Measurements from ENCODE around the gene ATOSA. TPM values are rescaled to one million over a fixed set of nuclear protein-coding genes. Genes with fewer than 3 reads are reported as not detected.

The ATOSA gene
- total and polyA plus RNA-seq, 2 of the 8 experiments (the other 6 are each of a cell fraction or from before 2014, with no cell fraction given): 4.6 to 7.9 TPM

DNA sequence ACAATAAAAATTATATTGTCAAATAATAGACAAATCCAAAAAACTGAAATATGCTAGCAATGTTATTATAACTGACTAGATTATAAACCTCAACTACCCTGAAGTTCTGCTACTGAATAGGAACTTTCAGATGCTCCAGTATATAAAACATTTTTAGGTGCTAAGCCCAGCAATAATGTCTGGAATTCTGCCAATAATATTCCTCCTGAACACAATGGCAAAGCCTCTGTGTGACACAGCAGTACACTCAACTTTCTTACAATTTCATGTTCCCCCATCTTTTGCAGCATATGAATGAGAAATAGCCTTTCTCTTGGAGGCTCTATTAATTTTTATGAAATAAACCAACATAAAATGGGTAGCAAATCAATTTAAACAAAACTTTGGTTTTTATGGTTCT is 29.5 kb downstream of the ATOSA start:
- H3K4me1 ChIP-seq (replicated peaks in 1 of 4; ENCODE audit: control insufficient read depth in 3 of 4, insufficient read depth in 4 of 4, low read length in 3 of 4): peaks cover 0 to 2% (median 1%) of the 10 kb centered on the region in 4 experiments; a peak in 1 of 7 replicates
- H3K79me1 ChIP-seq (ENCODE audit: low read depth, low read length): no peaks in the 10 kb centered on the region
- H3K14ac ChIP-seq (ENCODE audit: insufficient read length): no peak overlapping the region
- H4K20me1 ChIP-seq (replicated peaks in 1 of 2; ENCODE audit: control insufficient read depth in 1 of 2, insufficient read depth in 2 of 2, low read length in 2 of 2): no peaks in the 10 kb centered on the region
- H3K23ac ChIP-seq (ENCODE audit: insufficient read length): no peak overlapping the region
- DNase-seq (ENCODE audit: low read depth in 1 of 2, low spot score in 2 of 2): no peak
- no peak overlapping the region for H3K18ac ChIP-seq (ENCODE audit: extremely low read depth, low read length)
- TF ChIP-seq CBX8 (IDR thresholded peaks at IDR 0.05; ENCODE audit: borderline replicate concordance, low read depth, low read length): no peak
- no peak for TF ChIP-seq TCF12 (IDR thresholded peaks at IDR 0.05; ENCODE audit: low read depth, low read length)
- TF ChIP-seq PHF8 (conservative IDR thresholded peaks at IDR 0.05; ENCODE audit: low read depth, low read length): no peak
- no peak for TF ChIP-seq RAD21 (IDR thresholded peaks at IDR 0.05 in 1 of 2, conservative IDR thresholded peaks at IDR 0.05 in 1 of 2; ENCODE audit: low read depth in 2 of 2, low read length in 2 of 2)
- TF ChIP-seq KDM4A (IDR thresholded peaks at IDR 0.05; ENCODE audit: low read depth, low read length, severe bottlenecking): no peak
- no peak for TF ChIP-seq BCL11A (IDR thresholded peaks at IDR 0.05; ENCODE audit: low read depth in 2 of 2, low read length in 2 of 2)
- TF ChIP-seq CBX5 (IDR thresholded peaks at IDR 0.05; ENCODE audit: low read depth, low read length): no peak
- TF ChIP-seq CTBP2 (IDR thresholded peaks at IDR 0.05; ENCODE audit: borderline replicate concordance, insufficient read depth, insufficient read length, low read length): no peak
- TF ChIP-seq RNF2 (IDR thresholded peaks at IDR 0.05; ENCODE audit: borderline replicate concordance, low read depth, low read length, missing control alignments, poor library complexity, severe bottlenecking): no peak
- TF ChIP-seq, protein P1, sequence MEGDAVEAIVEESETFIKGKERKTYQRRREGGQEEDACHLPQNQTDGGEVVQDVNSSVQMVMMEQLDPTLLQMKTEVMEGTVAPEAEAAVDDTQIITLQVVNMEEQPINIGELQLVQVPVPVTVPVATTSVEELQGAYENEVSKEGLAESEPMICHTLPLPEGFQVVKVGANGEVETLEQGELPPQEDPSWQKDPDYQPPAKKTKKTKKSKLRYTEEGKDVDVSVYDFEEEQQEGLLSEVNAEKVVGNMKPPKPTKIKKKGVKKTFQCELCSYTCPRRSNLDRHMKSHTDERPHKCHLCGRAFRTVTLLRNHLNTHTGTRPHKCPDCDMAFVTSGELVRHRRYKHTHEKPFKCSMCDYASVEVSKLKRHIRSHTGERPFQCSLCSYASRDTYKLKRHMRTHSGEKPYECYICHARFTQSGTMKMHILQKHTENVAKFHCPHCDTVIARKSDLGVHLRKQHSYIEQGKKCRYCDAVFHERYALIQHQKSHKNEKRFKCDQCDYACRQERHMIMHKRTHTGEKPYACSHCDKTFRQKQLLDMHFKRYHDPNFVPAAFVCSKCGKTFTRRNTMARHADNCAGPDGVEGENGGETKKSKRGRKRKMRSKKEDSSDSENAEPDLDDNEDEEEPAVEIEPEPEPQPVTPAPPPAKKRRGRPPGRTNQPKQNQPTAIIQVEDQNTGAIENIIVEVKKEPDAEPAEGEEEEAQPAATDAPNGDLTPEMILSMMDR (IDR thresholded peaks at IDR 0.05; ENCODE audit: control extremely low read depth in 1 of 3, insufficient read depth in 1 of 3, low read depth in 1 of 3, low read length in 3 of 3): no peak
- TF ChIP-seq GTF2F1 (IDR thresholded peaks at IDR 0.05; ENCODE audit: borderline replicate concordance, low read depth, low read length): no peak
- no peak for TF ChIP-seq KDM1A (IDR thresholded peaks at IDR 0.05; ENCODE audit: borderline replicate concordance, low read length)
- H3K36me3 ChIP-seq (ENCODE audit: control insufficient read depth in 2 of 4, insufficient read depth in 4 of 4, low read length in 3 of 4): no peaks in the 10 kb centered on the region
- H2BK15ac ChIP-seq (ENCODE audit: low read length): no peak overlapping the region
- H2BK120ac ChIP-seq (replicated peaks; ENCODE audit: low read depth, low read length): no peak overlapping the region
- H3K9ac ChIP-seq (replicated peaks in 1 of 4; ENCODE audit: extremely low read depth in 1 of 4, low read depth in 3 of 4, low read length in 3 of 4): no peak overlapping the region
- no peak overlapping the region for H4K8ac ChIP-seq (ENCODE audit: extremely low read depth, insufficient read depth, low read length)
- H2BK12ac ChIP-seq (ENCODE audit: low read depth, low read length): no peak overlapping the region
- CTCF ChIA-PET (ENCODE audit: partially characterized antibody): no interaction called here
- H2BK5ac ChIP-seq (ENCODE audit: low read depth, low read length): no peak overlapping the region
- H3K27me3 ChIP-seq (replicated peaks in 1 of 4; ENCODE audit: control insufficient read depth in 3 of 4, extremely low read depth in 1 of 4, insufficient read depth in 3 of 4, low read length in 3 of 4): no peaks in the 10 kb centered on the region
- POLR2A ChIA-PET (ENCODE audit: partially characterized antibody): no interaction called here
- no peak overlapping the region for H2BK20ac ChIP-seq (ENCODE audit: low read length)
- no peak for FAIRE-seq
- H3K4me3 ChIP-seq (ENCODE audit: extremely low read depth in 1 of 4, insufficient read depth in 2 of 4, low read depth in 3 of 4, low read length in 4 of 4): no peak overlapping the region
- no peak overlapping the region for H3K4me2 ChIP-seq (ENCODE audit: insufficient read depth in 1 of 2, low read depth in 2 of 2, low read length in 2 of 2)
- H4K5ac ChIP-seq (ENCODE audit: insufficient read length, low read depth, low read length): no peak overlapping the region
- H3K27ac ChIP-seq (ENCODE audit: low read depth, low read length): no peak overlapping the region
- H3K4ac ChIP-seq (replicated peaks; ENCODE audit: insufficient read length, low read depth, low read length): no peak overlapping the region
- H3K9me3 ChIP-seq (ENCODE audit: insufficient read depth in 2 of 2, low read depth in 1 of 2, low read length in 1 of 2): no peaks in the 10 kb centered on the region
- no peak overlapping the region for H3K56ac ChIP-seq (replicated peaks; ENCODE audit: insufficient read length, low read depth, low read length)
- no peak overlapping the region for H2AFZ ChIP-seq (ENCODE audit: low read length)
- no peaks in the 10 kb centered on the region for H3K23me2 ChIP-seq (ENCODE audit: low read depth, low read length)
- H3K79me2 ChIP-seq (ENCODE audit: control insufficient read depth in 1 of 2, insufficient read depth in 2 of 2, low read length in 2 of 2): no peaks in the 10 kb centered on the region
- no peak overlapping the region for H2AK5ac ChIP-seq (ENCODE audit: low read depth, low read length)
- no peak overlapping the region for H4K91ac ChIP-seq (replicated peaks; ENCODE audit: insufficient read length, low read length)

All from H1 (cell line).